Thoracic aorta (tissue), 2 donors: Measurements from ENCODE around the gene BCDIN3D. TPM values are rescaled to one million over a fixed set of nuclear protein-coding genes. Genes with fewer than 3 reads are reported as not detected.

Experiments
- ATAC-seq: fragments of 150-250 bp; one replicate; pipeline ENCODE4 v1.8.0; 2017; ENCODE audit warnings: low read depth; ENCODE audit not compliant: insufficient number of reproducible peaks, low FRiP score
- DNase-seq: peaks from one replicate; pipeline ENCODE4 v3.0.0-alpha.2; 2020; ENCODE audit warnings: low spot score
- H3K27ac ChIP-seq, 2 donors: fragments of 200-600 bp; sonication (generic); 1 replicate in 1 of 2; 2 replicates in 1 of 2; pipeline ENCODE4 v1.5.1; 2016; ENCODE audit warnings: mild to moderate bottlenecking in 2 of 2, moderate library complexity in 2 of 2
- H3K27me3 ChIP-seq: fragments of 200-600 bp; sonication (generic); replicated peaks from 2 replicates; pipeline ENCODE4 v1.6.0; 2016; ENCODE audit warnings: mild to moderate bottlenecking; ENCODE audit not compliant: insufficient read depth
- H3K36me3 ChIP-seq: fragments of 200-600 bp; sonication (generic); one replicate; pipeline ENCODE4 v1.5.1; 2016
- H3K4me1 ChIP-seq, 2 donors: fragments of 200-600 bp; sonication (generic); 1 replicate in 1 of 2; 2 replicates in 1 of 2; pipeline versions ENCODE4 v1.5.1 to v1.6.0; 2016; ENCODE audit warnings: low read depth in 2 of 2, mild to moderate bottlenecking in 1 of 2; ENCODE audit not compliant: control insufficient read depth in 1 of 2
- H3K4me3 ChIP-seq: fragments of 200-600 bp; sonication (generic); 2 replicates; pipeline ENCODE4 v1.5.1; 2016; ENCODE audit warnings: mild to moderate bottlenecking
- H3K9me3 ChIP-seq: fragments of 200-600 bp; sonication (generic); 2 replicates; pipeline ENCODE4 v1.5.1; 2016
- total RNA-seq, 2 donors: library from RNA; depleted of rRNA; stranded (reverse); fragments of >200 nt; gene quantifications; one replicate each; pipeline versions ENCODE4 v1.1.0 to v1.2.3, GENCODE V29; 2016
- TF ChIP-seq, protein P1 (sequence below): fragments of 200-600 bp; sonication (generic); IDR thresholded peaks from one replicate; pipeline ENCODE4 v1.5.1; 2019; ENCODE audit warnings: antibody characterized with exemption

Gene BCDIN3D
- total RNA-seq, 2 donors from 2014 or later, result 1.6 to 2.7 TPM

DNA sequence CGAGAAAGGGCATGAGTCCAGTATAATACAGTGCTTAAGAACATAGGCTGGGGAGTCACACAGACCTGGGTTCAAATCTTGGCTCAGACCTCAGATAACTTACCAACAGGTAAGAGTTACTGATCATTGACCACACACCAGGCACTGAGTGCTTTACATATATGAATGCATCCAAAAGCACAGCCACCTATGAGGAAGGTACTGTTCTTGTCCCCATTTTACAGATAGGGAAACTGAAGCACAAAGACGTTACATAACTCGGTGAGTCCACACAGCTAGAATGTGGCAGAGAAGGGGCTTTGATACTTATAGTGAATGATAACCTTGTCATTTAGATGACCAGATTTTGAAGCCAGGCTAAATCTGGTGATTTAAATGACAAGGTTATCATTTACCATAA lies 33.2 kb upstream of the BCDIN3D start:
- no peak overlapping the region for H3K27ac ChIP-seq
- TF ChIP-seq, protein P1, sequence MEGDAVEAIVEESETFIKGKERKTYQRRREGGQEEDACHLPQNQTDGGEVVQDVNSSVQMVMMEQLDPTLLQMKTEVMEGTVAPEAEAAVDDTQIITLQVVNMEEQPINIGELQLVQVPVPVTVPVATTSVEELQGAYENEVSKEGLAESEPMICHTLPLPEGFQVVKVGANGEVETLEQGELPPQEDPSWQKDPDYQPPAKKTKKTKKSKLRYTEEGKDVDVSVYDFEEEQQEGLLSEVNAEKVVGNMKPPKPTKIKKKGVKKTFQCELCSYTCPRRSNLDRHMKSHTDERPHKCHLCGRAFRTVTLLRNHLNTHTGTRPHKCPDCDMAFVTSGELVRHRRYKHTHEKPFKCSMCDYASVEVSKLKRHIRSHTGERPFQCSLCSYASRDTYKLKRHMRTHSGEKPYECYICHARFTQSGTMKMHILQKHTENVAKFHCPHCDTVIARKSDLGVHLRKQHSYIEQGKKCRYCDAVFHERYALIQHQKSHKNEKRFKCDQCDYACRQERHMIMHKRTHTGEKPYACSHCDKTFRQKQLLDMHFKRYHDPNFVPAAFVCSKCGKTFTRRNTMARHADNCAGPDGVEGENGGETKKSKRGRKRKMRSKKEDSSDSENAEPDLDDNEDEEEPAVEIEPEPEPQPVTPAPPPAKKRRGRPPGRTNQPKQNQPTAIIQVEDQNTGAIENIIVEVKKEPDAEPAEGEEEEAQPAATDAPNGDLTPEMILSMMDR, result no peak
- ATAC-seq, result no peak
- H3K36me3 ChIP-seq, result no peaks in the 10 kb centered on the region
- no peaks in the 10 kb centered on the region for H3K27me3 ChIP-seq
- H3K4me3 ChIP-seq, result no peak overlapping the region
- DNase-seq, result no peak
- no peaks in the 10 kb centered on the region for H3K9me3 ChIP-seq
- H3K4me1 ChIP-seq, result no peaks in the 10 kb centered on the region

- H3K9me3 ChIP-seq, result no peaks in the 10 kb centered on the region
Measured at GRCh38 chr12:49875115-49875720, 32.3 kb upstream of the BCDIN3D start.

GRCh38 chr12:49874142-49874897 lies 31.4 kb upstream of the BCDIN3D start:
- H3K36me3 ChIP-seq, result no peaks in the 10 kb centered on the region
- H3K4me3 ChIP-seq, result no peak overlapping the region
- no peaks in the 10 kb centered on the region for H3K9me3 ChIP-seq
- H3K27ac ChIP-seq, result no peak overlapping the region
- no peak for DNase-seq
- no peak for ATAC-seq
- no peaks in the 10 kb centered on the region for H3K27me3 ChIP-seq
- TF ChIP-seq, protein P1, result no peak
- H3K4me1 ChIP-seq, result peaks cover 0 to 7% of the 10 kb centered on the region in 2 donors

More at GRCh38 chr12:49875115-49875720, 32.3 kb upstream of the BCDIN3D start:
- no peaks in the 10 kb centered on the region for H3K27me3 ChIP-seq
- no peaks in the 10 kb centered on the region for H3K4me1 ChIP-seq
- ATAC-seq (no peak), DNase-seq (no peak)
- TF ChIP-seq, protein P1, result no peak
- H3K4me3 ChIP-seq, result no peak overlapping the region
- H3K27ac ChIP-seq, result no peak overlapping the region
- no peaks in the 10 kb centered on the region for H3K36me3 ChIP-seq

GRCh38 chr12:49873361-49873934 lies 30.5 kb upstream of the BCDIN3D start:
- peaks cover 9 to 15% of the 10 kb centered on the region in 2 donors for H3K4me1 ChIP-seq
- H3K4me3 ChIP-seq, result no peak overlapping the region
- DNase-seq, result no peak
- TF ChIP-seq, protein P1, result no peak
- no peaks in the 10 kb centered on the region for H3K36me3 ChIP-seq
- no peak for ATAC-seq
- H3K9me3 ChIP-seq, result no peaks in the 10 kb centered on the region
- H3K27me3 ChIP-seq, result no peaks in the 10 kb centered on the region
- no peak overlapping the region for H3K27ac ChIP-seq

DNA sequence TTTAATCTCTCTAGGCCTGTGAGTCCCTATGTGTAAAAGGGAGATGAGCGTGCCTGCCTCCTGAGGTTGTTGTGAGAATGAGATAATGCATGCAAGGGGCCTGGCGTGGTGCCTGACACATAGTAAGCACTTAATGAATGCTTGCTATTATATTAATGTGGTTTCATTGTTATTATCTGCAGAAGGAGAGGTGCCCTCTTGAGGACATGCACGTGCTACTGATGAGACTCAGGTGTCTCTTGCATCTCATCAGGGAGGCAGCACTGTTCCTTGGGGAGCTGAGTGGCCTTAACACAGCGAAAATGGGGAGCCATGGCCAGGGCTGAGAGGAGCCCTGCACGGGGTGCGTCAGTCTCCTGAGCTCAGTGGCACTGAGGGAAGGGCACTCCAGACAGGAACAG lies 29.9 kb upstream of the BCDIN3D start:
- peaks cover 9 to 22% of the 10 kb centered on the region in 2 donors for H3K4me1 ChIP-seq
- H3K27ac ChIP-seq, result no peak overlapping the region
- DNase-seq, result no peak
- no peaks in the 10 kb centered on the region for H3K27me3 ChIP-seq
- TF ChIP-seq, protein P1, result no peak
- ATAC-seq, result no peak
- no peaks in the 10 kb centered on the region for H3K9me3 ChIP-seq
- H3K36me3 ChIP-seq, result no peaks in the 10 kb centered on the region
- H3K4me3 ChIP-seq, result no peak overlapping the region
